ENCODE results near the gene DUSP12.
A peak's percentile ranks its signal among the peaks of the same experiment; 100 is the strongest.

Gene DUSP12

DNA sequence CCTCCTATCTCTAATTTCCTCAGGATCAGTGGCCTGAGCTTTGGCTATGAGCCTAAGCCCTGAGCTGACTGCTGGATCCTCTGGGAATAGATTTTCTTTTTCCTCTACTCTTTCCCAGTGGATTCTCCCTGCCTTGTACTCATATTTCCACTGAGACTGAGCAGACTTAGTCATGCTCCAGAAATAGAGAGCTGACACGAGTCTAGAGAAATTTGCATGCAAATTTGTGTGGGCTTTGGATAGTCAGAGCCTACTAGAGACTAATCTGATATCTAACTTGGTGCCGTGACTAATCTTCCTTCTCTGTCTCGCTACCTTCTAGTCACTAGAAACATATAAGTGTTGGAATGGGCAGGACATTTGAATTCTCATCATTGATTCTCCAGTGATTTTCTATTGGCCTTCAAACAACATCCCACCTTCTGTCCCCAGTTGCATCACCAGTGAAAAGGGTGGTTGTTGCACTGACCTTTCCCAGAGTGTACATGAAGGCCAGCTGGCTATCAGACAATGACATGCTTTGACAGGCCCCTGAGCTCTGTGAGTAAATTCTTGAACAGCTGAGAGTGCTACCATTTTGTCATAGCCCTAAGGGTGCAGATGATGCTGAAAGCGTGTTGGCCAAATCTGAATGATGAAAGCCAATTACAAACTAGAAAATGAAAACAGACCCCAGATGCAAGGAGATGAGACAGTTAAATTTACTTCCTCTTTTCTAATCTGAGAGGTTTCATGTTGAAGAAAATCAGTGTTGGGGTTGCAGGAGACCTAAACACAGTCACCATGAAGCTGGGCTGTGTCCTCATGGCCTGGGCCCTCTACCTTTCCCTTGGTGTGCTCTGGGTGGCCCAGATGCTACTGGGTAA is 42.9 kb upstream of the DUSP12 start, which contains the start of gene FCRLA:
Gene FCRLA (plus strand): TSS at position 748 of the 866 bp plus-strand sequence. CDS start 36 bp downstream, at position 784.
- DNase-seq (ENCODE audit: low spot score) (no peak), ATAC-seq (ENCODE audit: low read depth) (peak; percentile 95)
- Histone ChIP-seq H3K27ac (ENCODE audit: poor library complexity, severe bottlenecking) (peak within 1 kb of the TSS; percentile 61), H3K9me3 (ENCODE audit: severe bottlenecking) (no peaks in the 10 kb centered on the region), H3K4me3 (ENCODE audit: severe bottlenecking) (no peak within 1 kb of the TSS), H3K4me1 (ENCODE audit: insufficient read depth, poor library complexity, severe bottlenecking) (peaks cover 12% of the 10 kb centered on the region), H3K27me3 (ENCODE audit: insufficient read depth, poor library complexity, severe bottlenecking) (no peaks in the 10 kb centered on the region), H3K36me3 (ENCODE audit: low read depth) (no peaks in the 10 kb centered on the region)
- TF ChIP-seq, protein P1, sequence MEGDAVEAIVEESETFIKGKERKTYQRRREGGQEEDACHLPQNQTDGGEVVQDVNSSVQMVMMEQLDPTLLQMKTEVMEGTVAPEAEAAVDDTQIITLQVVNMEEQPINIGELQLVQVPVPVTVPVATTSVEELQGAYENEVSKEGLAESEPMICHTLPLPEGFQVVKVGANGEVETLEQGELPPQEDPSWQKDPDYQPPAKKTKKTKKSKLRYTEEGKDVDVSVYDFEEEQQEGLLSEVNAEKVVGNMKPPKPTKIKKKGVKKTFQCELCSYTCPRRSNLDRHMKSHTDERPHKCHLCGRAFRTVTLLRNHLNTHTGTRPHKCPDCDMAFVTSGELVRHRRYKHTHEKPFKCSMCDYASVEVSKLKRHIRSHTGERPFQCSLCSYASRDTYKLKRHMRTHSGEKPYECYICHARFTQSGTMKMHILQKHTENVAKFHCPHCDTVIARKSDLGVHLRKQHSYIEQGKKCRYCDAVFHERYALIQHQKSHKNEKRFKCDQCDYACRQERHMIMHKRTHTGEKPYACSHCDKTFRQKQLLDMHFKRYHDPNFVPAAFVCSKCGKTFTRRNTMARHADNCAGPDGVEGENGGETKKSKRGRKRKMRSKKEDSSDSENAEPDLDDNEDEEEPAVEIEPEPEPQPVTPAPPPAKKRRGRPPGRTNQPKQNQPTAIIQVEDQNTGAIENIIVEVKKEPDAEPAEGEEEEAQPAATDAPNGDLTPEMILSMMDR (IDR thresholded peaks at IDR 0.05; ENCODE audit: poor library complexity, severe bottlenecking): no peak

DNA sequence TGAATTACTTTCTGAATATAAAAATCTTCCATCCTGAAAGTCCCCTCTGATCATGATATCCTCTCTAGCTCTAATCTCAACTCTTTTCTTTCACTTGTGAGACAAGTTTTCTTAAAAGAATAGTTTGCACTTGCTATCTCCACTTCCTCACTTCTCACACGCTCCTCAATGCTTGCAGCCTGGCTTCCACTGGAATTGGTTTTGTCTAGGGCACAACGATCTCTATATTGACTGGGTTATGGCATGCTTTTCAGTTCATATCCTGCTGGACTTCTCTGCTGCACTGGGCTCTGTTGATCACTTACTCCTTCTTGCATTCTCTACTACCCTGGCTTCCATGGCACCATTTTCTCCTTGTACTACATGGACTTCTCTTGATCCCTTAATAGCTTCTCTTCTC is 42.1 kb upstream of the DUSP12 start:
- ATAC-seq (ENCODE audit: low read depth) (no peak), DNase-seq (ENCODE audit: low spot score) (no peak)
- TF ChIP-seq, protein P1 (IDR thresholded peaks at IDR 0.05; ENCODE audit: poor library complexity, severe bottlenecking): no peak
- no peak overlapping the region for H3K4me3 ChIP-seq (ENCODE audit: severe bottlenecking)
- peak overlapping the region; percentile 61 for H3K27ac ChIP-seq (ENCODE audit: poor library complexity, severe bottlenecking)
- no peaks in the 10 kb centered on the region for H3K36me3 ChIP-seq (ENCODE audit: low read depth)
- no peaks in the 10 kb centered on the region for H3K9me3 ChIP-seq (ENCODE audit: severe bottlenecking)
- H3K27me3 ChIP-seq (ENCODE audit: insufficient read depth, poor library complexity, severe bottlenecking): no peaks in the 10 kb centered on the region
- H3K4me1 ChIP-seq (ENCODE audit: insufficient read depth, poor library complexity, severe bottlenecking): peaks cover 12% of the 10 kb centered on the region

DNA sequence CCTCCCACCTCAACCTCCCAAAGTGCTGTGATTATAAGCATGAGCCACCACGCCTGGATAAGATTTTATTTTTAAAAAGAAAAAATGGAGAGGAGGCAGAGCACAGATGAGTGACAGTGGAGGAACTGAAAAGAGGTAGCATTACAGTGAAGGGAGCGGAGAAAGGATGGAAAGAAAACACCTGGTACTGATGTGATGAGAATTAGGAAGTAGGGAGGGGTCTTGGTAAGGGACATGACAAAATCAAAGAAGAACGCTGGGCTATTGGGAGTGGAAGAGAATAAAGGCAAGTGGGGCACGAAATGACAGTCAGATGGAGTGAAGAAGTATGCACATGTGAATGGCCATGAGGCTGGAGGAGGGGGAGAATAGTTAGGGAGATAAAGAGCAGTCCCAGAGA is 40.2 kb upstream of the DUSP12 start:
- H3K27ac ChIP-seq (ENCODE audit: poor library complexity, severe bottlenecking): no peak overlapping the region
- no peaks in the 10 kb centered on the region for H3K9me3 ChIP-seq (ENCODE audit: severe bottlenecking)
- H3K4me1 ChIP-seq (ENCODE audit: insufficient read depth, poor library complexity, severe bottlenecking): peaks cover 12% of the 10 kb centered on the region
- no peak overlapping the region for H3K4me3 ChIP-seq (ENCODE audit: severe bottlenecking)
- no peak for DNase-seq (ENCODE audit: low spot score)
- no peaks in the 10 kb centered on the region for H3K36me3 ChIP-seq (ENCODE audit: low read depth)
- no peak for ATAC-seq (ENCODE audit: low read depth)
- H3K27me3 ChIP-seq (ENCODE audit: insufficient read depth, poor library complexity, severe bottlenecking): no peaks in the 10 kb centered on the region
- TF ChIP-seq, protein P1 (IDR thresholded peaks at IDR 0.05; ENCODE audit: poor library complexity, severe bottlenecking): no peak

DNA sequence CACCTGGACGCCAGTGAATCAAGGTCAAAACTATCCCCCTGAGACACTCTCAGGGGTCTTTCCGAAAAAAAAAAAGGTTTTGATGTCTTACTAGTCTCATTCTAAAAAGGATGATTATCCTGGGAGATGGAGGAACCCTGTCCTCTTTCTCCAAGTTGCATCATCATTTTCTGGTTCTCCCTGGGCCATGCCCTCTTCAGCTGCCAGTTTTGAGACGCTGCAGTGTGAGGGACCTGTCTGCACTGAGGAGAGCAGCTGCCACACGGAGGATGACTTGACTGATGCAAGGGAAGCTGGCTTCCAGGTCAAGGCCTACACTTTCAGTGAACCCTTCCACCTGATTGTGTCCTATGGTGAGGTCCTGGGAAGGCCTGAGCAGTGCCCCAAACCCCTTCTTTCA is 39.0 kb upstream of the DUSP12 start:
- TF ChIP-seq, protein P1 (IDR thresholded peaks at IDR 0.05; ENCODE audit: poor library complexity, severe bottlenecking): no peak
- Histone ChIP-seq H3K9me3 (ENCODE audit: severe bottlenecking) (no peaks in the 10 kb centered on the region), H3K27me3 (ENCODE audit: insufficient read depth, poor library complexity, severe bottlenecking) (no peaks in the 10 kb centered on the region), H3K27ac (ENCODE audit: poor library complexity, severe bottlenecking) (no peak overlapping the region), H3K36me3 (ENCODE audit: low read depth) (no peaks in the 10 kb centered on the region), H3K4me3 (ENCODE audit: severe bottlenecking) (no peak overlapping the region), H3K4me1 (ENCODE audit: insufficient read depth, poor library complexity, severe bottlenecking) (peaks cover 12% of the 10 kb centered on the region)
- no peak for ATAC-seq (ENCODE audit: low read depth)
- DNase-seq (ENCODE audit: low spot score): no peak

Data from RWPE2 (cell line).